HG03520 (cell line): ENCODE data around the gene TRAF3.
"Not testable (repeated sequence)": the region's sequence is repeated elsewhere in the genome, so short reads cannot be mapped to it uniquely, and the experiment has no call there.

ENCODE experiments used
- ATAC-seq: cut with Tn5 transposase; IDR thresholded peaks from one replicate; pipeline ENCODE4 v1.9.1; 2021; ENCODE audit warnings: mild to moderate bottlenecking, moderate library complexity; ENCODE audit not compliant: unreplicated experiment

The TRAF3 gene

DNA sequence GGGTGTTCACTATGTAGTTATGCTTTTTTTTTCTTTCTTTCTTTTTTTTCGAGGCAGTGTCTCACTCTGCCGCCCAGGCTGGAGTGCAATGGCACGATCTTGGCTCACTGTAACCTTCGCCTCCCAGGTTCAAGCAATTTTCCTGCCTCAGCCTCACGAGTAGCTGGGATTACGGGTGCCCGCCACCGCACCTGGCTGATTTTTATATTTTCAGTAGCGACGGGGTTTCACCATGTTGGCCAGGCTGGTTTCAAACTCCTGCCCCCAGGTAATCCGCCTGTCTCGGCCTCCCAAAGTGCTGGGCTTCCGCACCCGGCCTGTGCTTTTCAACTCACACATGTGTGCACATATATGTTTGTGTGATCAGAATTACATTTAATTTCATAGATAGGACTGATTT is 106.3 kb downstream of the TRAF3 start:
- no peak for ATAC-seq

GRCh38 chr14:102885737-102886447 is 108.6 kb downstream of the TRAF3 start:
- ATAC-seq: no peak

GRCh38 chr14:102888748-102889147 is 111.5 kb downstream of the TRAF3 start:
- no peak for ATAC-seq

GRCh38 chr14:102889615-102890014 is 112.4 kb downstream of the TRAF3 start:
- no peak for ATAC-seq

DNA sequence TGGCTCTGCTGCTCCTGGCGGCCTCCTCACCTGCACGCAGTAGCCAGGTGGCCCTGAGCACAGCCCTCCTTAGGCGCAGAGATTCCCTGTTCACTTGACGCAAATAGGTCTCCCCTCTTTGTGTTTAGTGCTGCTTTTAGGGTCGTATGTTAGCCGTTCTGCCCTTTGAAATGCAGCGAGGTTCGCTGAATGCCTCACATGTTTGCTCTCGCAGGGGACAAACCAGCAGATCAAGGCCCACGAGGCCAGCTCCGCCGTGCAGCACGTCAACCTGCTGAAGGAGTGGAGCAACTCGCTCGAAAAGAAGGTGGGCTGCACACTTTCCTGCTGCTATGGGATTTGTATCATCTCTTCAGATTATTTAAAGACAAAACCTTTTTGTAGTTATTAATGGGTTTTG is 113.9 kb downstream of the TRAF3 start:
- ATAC-seq: no peak

- ATAC-seq: no peak
Observed at GRCh38 chr14:102891556-102891955, 114.3 kb downstream of the TRAF3 start.

- no peak for ATAC-seq
Observed at GRCh38 chr14:102892651-102893050, 115.4 kb downstream of the TRAF3 start.

DNA sequence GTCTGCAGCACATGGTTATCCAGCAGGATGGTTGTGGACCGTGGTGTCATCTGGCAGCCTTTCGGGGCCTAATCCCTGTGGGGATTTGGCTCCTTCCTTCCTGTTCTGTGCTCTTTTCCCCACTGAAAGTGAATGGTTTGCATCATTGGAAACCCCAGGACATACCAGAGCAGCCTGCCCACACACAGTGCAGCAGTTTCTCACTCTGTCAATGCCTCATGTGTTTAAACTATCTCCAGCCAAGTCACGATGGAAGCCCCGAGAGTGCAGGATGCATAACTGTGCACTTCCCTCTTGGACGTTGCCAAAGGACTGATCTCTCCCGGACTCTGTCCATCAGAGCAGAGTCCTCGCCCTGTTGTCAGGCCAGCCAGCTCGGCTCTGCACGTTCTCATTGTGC is 116.2 kb downstream of the TRAF3 start:
- no peak for ATAC-seq

DNA sequence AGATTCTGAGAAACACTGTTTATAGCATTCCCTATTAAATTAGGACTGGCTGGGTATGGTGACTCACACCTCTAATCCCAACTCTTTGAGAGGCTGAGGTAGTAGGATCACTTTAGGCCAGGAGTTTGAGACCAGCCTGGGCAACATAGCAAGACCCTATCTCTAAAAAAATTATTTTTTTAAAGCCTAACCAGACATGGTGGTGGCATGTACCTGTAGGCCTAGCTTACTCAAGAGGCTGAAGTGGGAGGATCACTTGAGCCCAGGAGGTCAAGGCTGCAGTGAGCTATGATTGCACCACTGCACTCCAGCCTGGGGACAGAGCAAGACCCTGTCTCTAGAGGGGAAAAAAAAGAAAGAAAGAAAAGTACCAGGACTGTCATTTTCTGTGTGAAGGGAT is 119.5 kb downstream of the TRAF3 start:
- ATAC-seq: not testable (repeated sequence)

- ATAC-seq: no peak
Observed at GRCh38 chr14:102897299-102898027, 120.2 kb downstream of the TRAF3 start.

DNA sequence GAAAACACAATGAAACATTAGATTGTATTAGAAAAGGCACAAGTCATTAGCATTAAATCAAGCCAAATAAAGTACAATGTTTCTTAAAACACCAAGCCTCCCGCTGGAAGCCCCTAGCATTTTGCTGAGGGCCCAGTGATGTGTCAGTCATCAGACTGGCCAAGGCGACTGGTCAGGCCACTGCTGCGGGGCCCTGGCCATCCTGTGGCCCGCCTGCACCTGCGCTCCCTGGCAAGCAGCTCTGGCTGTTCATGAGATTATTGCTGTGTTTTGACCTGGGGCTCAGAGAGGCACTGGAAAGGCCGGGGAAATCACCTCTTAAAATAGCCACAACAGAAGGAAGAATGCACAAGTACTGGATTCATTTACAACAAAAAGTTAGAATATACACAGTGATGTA is 121.0 kb downstream of the TRAF3 start:
- no peak for ATAC-seq

- no peak for ATAC-seq
Observed at GRCh38 chr14:102898776-102899515, 121.7 kb downstream of the TRAF3 start.

DNA sequence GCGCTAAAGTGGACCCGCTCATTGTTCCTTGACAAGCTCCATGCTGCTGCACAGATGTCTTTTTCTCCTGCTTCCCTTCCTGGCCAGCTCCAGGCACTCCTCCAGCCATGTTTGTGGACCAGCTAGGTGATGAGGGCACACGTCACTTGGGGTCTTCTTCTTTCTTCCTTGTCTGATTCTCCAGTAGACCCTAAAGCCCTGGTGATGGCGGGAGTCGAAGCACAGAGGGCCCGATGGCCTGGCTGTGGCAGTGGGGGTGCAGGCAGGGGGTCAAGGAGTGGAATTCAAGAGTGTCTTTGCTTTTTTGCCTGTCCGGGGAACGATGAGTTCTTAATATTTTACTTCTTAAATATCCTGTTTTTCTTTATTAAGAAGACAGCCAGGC is 122.3 kb downstream of the TRAF3 start:
- ATAC-seq: no peak

DNA sequence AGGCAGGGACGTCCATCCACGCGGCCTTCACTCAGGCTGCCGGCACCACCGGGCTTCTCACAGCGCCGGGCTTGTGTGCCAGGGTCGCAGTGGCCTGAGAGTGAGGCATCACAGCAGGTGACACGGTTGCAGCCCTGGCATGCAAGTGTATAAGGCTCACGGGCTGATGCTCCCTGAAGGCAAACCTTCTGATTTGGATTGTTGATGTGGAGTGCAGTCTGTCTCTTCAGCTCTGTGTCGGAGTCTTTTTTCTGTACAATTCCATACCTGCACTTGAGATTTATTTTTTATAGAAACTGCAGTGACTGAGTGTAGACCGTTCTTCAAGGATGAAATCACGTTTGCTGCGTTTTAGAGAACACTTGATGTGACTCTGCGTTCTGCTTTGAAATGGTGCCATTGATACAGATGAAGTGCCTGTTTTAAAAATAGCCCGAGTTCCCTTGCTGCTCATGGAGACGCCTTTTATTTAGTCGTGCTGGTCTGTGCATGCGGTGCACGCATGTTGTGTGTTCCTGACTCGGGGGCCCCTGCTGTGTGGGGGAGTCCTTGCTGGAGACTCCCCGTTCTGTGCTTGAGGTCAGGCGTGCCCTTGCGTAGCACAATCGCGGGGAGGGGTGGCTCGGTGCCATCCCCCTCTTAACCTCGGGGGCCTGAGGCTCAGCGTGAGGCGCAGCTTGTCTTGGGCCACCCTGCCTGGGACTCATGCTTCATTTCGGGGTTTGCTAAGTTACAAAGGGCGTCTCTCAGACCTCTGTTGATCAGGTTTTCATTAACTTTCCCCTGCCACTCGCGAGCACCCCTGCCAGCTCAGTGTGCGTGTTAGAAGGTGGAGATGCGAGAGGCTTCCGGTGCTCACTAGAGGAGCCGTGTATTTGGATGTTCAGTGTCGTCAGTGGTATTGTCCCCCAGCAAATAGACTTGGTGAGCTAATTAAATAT is 123.7 kb downstream of the TRAF3 start:
- peak; percentile 53 for ATAC-seq

DNA sequence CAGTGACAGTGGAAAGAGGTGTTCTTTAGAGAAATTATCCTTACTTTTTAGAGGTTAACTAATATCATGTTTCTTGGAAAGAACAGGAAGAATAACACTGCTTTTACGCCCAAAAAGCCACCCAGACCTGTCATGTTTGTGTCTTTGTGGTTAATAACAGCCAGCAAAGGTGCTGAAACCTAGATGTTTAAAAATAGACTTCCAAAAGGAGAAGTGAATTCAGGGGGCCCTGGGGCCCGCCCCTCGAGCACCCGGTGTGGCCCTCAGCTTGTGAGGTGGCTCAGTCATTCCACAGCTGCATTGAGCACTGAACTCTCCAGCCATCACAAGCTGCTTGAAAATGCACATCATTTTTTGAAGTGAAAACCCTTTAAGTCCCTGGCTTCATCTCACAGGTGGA is 124.4 kb downstream of the TRAF3 start:
- peak; percentile 67 for ATAC-seq

GRCh38 chr14:102902086-102902485 is 124.8 kb downstream of the TRAF3 start:
- ATAC-seq: no peak

GRCh38 chr14:102902523-102903247 is 125.4 kb downstream of the TRAF3 start:
- no peak for ATAC-seq

GRCh38 chr14:102903248-102903888 is 126.1 kb downstream of the TRAF3 start:
- no peak for ATAC-seq

DNA sequence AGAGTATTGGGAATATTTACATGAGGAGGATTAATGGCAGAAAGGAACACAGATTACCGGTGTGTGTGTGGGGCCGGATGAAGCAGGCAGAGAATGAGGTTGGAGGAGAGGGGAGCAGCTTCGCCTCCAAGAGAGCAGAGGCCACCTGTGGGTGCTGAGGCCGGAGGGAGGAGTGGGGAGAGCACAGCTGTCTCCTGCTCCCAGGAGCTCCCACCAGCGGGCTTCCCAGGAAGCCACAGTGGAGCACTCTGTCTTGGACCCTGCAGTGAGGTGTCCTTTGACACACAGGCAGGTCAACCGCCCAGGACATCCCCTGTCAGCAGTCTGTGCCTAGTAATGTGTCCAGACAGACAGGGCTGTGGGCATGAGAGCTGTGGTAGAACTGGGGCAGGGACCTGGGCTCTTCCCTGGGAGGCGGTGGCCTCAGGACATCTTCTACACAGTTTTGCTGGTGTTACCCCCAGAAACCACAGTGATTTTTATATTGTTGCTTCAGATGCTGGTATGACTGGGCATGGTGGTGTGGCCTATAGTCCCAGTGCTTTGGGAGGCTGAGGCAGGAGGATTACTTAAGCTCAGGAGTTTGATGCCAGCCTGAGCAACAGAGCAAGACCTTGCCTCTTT is 126.8 kb downstream of the TRAF3 start:
- ATAC-seq: no peak
